ENCODE measurements around the gene OR5M8.

- no peak for TF ChIP-seq CTCF (conservative IDR thresholded peaks at IDR 0.05)
- TF ChIP-seq EZH2 (IDR thresholded peaks at IDR 0.05; ENCODE audit: low read depth) = no peak
Measured at GRCh38 chr11:56495117-56495516, 3.9 kb upstream of the OR5M8 start.
